ENCODE results near the gene ZNF683. TPM values are rescaled to one million over a fixed set of nuclear protein-coding genes. Genes with fewer than 3 reads are reported as not detected.

The ZNF683 gene
- total and polyA plus RNA-seq, 2 of the 4 experiments (the other 2 are of a cell fraction) = not detected

DNA sequence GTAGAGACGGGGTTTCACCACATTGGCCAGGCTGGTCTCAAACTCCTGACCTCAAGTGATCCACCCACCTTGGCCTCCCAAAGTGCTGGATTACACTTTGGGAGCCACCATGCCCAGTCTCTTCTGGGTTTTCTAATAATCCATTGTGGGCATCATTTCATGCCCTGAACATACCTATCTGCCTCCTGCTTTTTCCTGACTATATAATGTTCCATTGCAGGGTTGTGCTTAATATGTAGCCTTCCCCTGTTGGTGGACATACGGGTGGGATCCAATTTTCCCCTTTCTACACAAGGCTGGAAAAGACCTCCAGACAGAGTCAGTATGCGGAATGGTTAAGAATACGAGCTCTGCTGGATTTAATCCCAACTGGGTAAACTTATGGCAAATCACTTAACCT lies 3.5 kb upstream of the ZNF683 start:
- Histone ChIP-seq H2BK5ac (ENCODE audit: low read depth, low read length, poor library complexity, severe bottlenecking) (no peak overlapping the region), H3K56ac (ENCODE audit: extremely low read depth, insufficient read depth, low read length) (no peak overlapping the region), H3K4me1 (ENCODE audit: control insufficient read depth, insufficient read depth, low read length) (peaks cover 10% of the 10 kb centered on the region), H3K9me3 (ENCODE audit: control insufficient read depth, insufficient read depth, low read length) (peaks cover 2% of the 10 kb centered on the region), H3K23ac (ENCODE audit: low read depth, low read length) (no peak overlapping the region), H2BK120ac (ENCODE audit: low read depth, low read length) (no peak overlapping the region), H3K79me1 (ENCODE audit: low read depth in 1 of 2, low read length in 2 of 2) (no peaks in the 10 kb centered on the region), H3K18ac (ENCODE audit: low read depth, low read length) (no peak overlapping the region), H4K20me1 (ENCODE audit: insufficient read depth, low read length) (no peaks in the 10 kb centered on the region), H3K27ac (ENCODE audit: insufficient read depth, low read length) (no peak overlapping the region), H3K14ac (replicated peaks; ENCODE audit: low read depth, low read length) (no peak overlapping the region), H3K9me1 (ENCODE audit: insufficient read depth, low read length) (peaks cover 7% of the 10 kb centered on the region), H4K91ac (ENCODE audit: insufficient read depth, low read depth, low read length) (no peak overlapping the region), H3K4me3 (ENCODE audit: insufficient read depth, low read depth, low read length) (no peak overlapping the region), H3K27me3 (ENCODE audit: control insufficient read depth, insufficient read depth, low read length) (no peaks in the 10 kb centered on the region), H3K9ac (ENCODE audit: low read depth, low read length) (no peak overlapping the region), H3K36me3 (ENCODE audit: control insufficient read depth, insufficient read depth, low read length) (no peaks in the 10 kb centered on the region), H4K5ac (ENCODE audit: low read depth, low read length) (no peak overlapping the region), H2AK9ac (replicated peaks; ENCODE audit: low read depth, low read length, poor library complexity) (no peak overlapping the region), H2AK5ac (ENCODE audit: low read depth, low read length) (no peak overlapping the region), H3K4me2 (ENCODE audit: low read depth, low read length) (no peak overlapping the region), H2BK15ac (ENCODE audit: low read depth, low read length) (no peak overlapping the region), H4K8ac (ENCODE audit: low read depth in 2 of 2, low read length in 2 of 2) (no peak overlapping the region), H2BK20ac (ENCODE audit: low read depth, low read length) (no peak overlapping the region), H3K4ac (ENCODE audit: low read depth, low read length) (no peak overlapping the region), H2AFZ (replicated peaks; ENCODE audit: low read length, poor library complexity) (no peak overlapping the region)
- POLR2A ChIA-PET (ENCODE audit: unreplicated experiment) = no interaction called here
- no CpG with 5 or more reads among the region's 4 CpGs for WGBS, 2 experiments (ENCODE audit: extremely low coverage in 2 of 2, insufficient read length in 1 of 2)
- TF ChIP-seq MAFK (IDR thresholded peaks at IDR 0.05; ENCODE audit: low read depth, low read length) (no peak), BHLHE40 (IDR thresholded peaks at IDR 0.05; ENCODE audit: low read depth, low read length) (no peak), RCOR1 (IDR thresholded peaks at IDR 0.05; ENCODE audit: insufficient replicate concordance, low read length) (no peak), CTCF (conservative IDR thresholded peaks at IDR 0.05; ENCODE audit: low read depth, low read length) (no peak), RAD21 (IDR thresholded peaks at IDR 0.05; ENCODE audit: low read length) (no peak), SMC3 (IDR thresholded peaks at IDR 0.05; ENCODE audit: low read depth, low read length) (no peak), MAZ (IDR thresholded peaks at IDR 0.05; ENCODE audit: borderline replicate concordance, low read depth, low read length) (no peak), RFX5 (IDR thresholded peaks at IDR 0.05; ENCODE audit: low read depth, low read length) (no peak), POLR2A (IDR thresholded peaks at IDR 0.05; ENCODE audit: low read depth, low read length) (no peak), CEBPB (IDR thresholded peaks at IDR 0.05; ENCODE audit: low read depth, low read length) (no peak), FOS (IDR thresholded peaks at IDR 0.05; ENCODE audit: low read depth, low read length) (no peak), MXI1 (IDR thresholded peaks at IDR 0.05; ENCODE audit: borderline replicate concordance, low read depth, low read length) (no peak), ELK1 (IDR thresholded peaks at IDR 0.05; ENCODE audit: borderline replicate concordance, low read depth, low read length) (no peak), CHD1 (IDR thresholded peaks at IDR 0.05; ENCODE audit: low read depth, low read length) (no peak)
- TF ChIP-seq, protein P1, sequence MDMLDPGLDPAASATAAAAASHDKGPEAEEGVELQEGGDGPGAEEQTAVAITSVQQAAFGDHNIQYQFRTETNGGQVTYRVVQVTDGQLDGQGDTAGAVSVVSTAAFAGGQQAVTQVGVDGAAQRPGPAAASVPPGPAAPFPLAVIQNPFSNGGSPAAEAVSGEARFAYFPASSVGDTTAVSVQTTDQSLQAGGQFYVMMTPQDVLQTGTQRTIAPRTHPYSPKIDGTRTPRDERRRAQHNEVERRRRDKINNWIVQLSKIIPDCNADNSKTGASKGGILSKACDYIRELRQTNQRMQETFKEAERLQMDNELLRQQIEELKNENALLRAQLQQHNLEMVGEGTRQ (IDR thresholded peaks at IDR 0.05; ENCODE audit: low read depth, low read length) = no peak
- DNase-seq (no peak), ATAC-seq (ENCODE audit: low read depth) (no peak)
- intact Hi-C loops (cut with micrococcal nuclease) = no loop called here
- dilution Hi-C loops (cut with HindIII; ENCODE audit: low sequenced_read_pairs, unreplicated experiment) = no loop called here
- CTCF ChIA-PET = no interaction called here
- in situ Hi-C loops (cut with MboI; ENCODE audit: low sequenced_read_pairs) = no loop called here
- no TSS peak for BruUV-seq (replicated peaks)
